GM12873 (cell line): ENCODE results near the gene THAP11.

Experiments used
- CTCF ChIP-seq: IDR thresholded peaks from 2 replicates; pipeline ENCODE4 v1.5.1; 2012; ENCODE audit warnings: low read depth, mild to moderate bottlenecking, moderate library complexity, low read length, control low read depth; ENCODE audit not compliant: insufficient read depth; ENCODE audit errors: missing control alignments

THAP11 gene

GRCh38 chr16:67874372-67874771, 32.3 kb downstream of the THAP11 start:
- no peak for TF ChIP-seq CTCF

GRCh38 chr16:67877064-67877463, 34.9 kb downstream of the THAP11 start:
- no peak for TF ChIP-seq CTCF

- TF ChIP-seq CTCF, result no peak
These were observed 36.1 kb downstream of the THAP11 start for GRCh38 chr16:67878232-67878631.

- no peak for TF ChIP-seq CTCF
These were observed 36.7 kb downstream of the THAP11 start for GRCh38 chr16:67878846-67879245.

- TF ChIP-seq CTCF, result no peak
These were observed 37.3 kb downstream of the THAP11 start for GRCh38 chr16:67879462-67879861.

GRCh38 chr16:67879936-67880335, 37.8 kb downstream of the THAP11 start:
- no peak for TF ChIP-seq CTCF

GRCh38 chr16:67880584-67880983, 38.5 kb downstream of the THAP11 start:
- TF ChIP-seq CTCF, result no peak
